IPS-15b (cell line): ENCODE data around the gene TRIM22.
"Not testable (repeated sequence)": the region's sequence is repeated elsewhere in the genome, so short reads cannot be mapped to it uniquely, and the experiment has no call there.

Experiments
- H3K27me3 ChIP-seq: one replicate; pipeline ENCODE4 v1.6.1; 2013; ENCODE audit warnings: low read length; ENCODE audit not compliant: control insufficient read depth, insufficient read depth
- H3K36me3 ChIP-seq: one replicate; pipeline ENCODE4 v1.6.1; 2013; ENCODE audit warnings: low read length; ENCODE audit not compliant: control insufficient read depth, insufficient read depth
- H3K4me1 ChIP-seq: one replicate; pipeline ENCODE4 v1.6.1; 2013; ENCODE audit warnings: mild to moderate bottlenecking, low read length; ENCODE audit not compliant: control insufficient read depth, insufficient read depth
- H3K4me3 ChIP-seq: one replicate; pipeline ENCODE4 v1.5.1; 2013; ENCODE audit warnings: low read depth, low read length
- H3K9ac ChIP-seq: one replicate; pipeline ENCODE4 v1.6.1; 2013; ENCODE audit warnings: low read depth, mild to moderate bottlenecking, low read length
- H3K9me3 ChIP-seq: one replicate; pipeline ENCODE4 v1.6.1; 2013; ENCODE audit warnings: mild to moderate bottlenecking, low read length; ENCODE audit not compliant: control insufficient read depth, insufficient read depth

Gene TRIM22

GRCh38 chr11:5691964-5692361, 2.4 kb downstream of the TRIM22 start:
- no peaks in the 10 kb centered on the region for H3K36me3 ChIP-seq
- H3K4me3 ChIP-seq, result no peak overlapping the region
- no peak overlapping the region for H3K9ac ChIP-seq
- H3K27me3 ChIP-seq, result no peaks in the 10 kb centered on the region
- peaks cover 5% of the 10 kb centered on the region for H3K4me1 ChIP-seq
- no peaks in the 10 kb centered on the region for H3K9me3 ChIP-seq

- Histone ChIP-seq H3K4me1 (peaks cover 5% of the 10 kb centered on the region), H3K4me3 (no peak overlapping the region), H3K9ac (no peak overlapping the region), H3K27me3 (no peaks in the 10 kb centered on the region), H3K9me3 (no peaks in the 10 kb centered on the region), H3K36me3 (no peaks in the 10 kb centered on the region)
Measured at GRCh38 chr11:5694642-5695041, 5.1 kb downstream of the TRIM22 start.

GRCh38 chr11:5695580-5695979, 6.0 kb downstream of the TRIM22 start:
- Histone ChIP-seq H3K36me3 (no peaks in the 10 kb centered on the region), H3K27me3 (no peaks in the 10 kb centered on the region)

GRCh38 chr11:5696210-5696609, 6.6 kb downstream of the TRIM22 start:
- Histone ChIP-seq H3K4me1 (no peaks in the 10 kb centered on the region), H3K36me3 (no peaks in the 10 kb centered on the region), H3K9ac (no peak overlapping the region), H3K27me3 (no peaks in the 10 kb centered on the region), H3K9me3 (no peaks in the 10 kb centered on the region), H3K4me3 (no peak overlapping the region)

More at GRCh38 chr11:5695580-5695979, 6.0 kb downstream of the TRIM22 start:
- Histone ChIP-seq H3K9me3 (no peaks in the 10 kb centered on the region), H3K9ac (no peak overlapping the region), H3K4me1 (no peaks in the 10 kb centered on the region), H3K4me3 (no peak overlapping the region)

GRCh38 chr11:5698281-5698680, 8.7 kb downstream of the TRIM22 start:
- Histone ChIP-seq H3K4me3 (no peak overlapping the region), H3K9ac (no peak overlapping the region), H3K4me1 (no peaks in the 10 kb centered on the region), H3K36me3 (no peaks in the 10 kb centered on the region), H3K9me3 (no peaks in the 10 kb centered on the region), H3K27me3 (no peaks in the 10 kb centered on the region)

GRCh38 chr11:5700421-5701054, 10.9 kb downstream of the TRIM22 start:
- H3K9ac ChIP-seq, result no peak overlapping the region
- H3K9me3 ChIP-seq, result no peaks in the 10 kb centered on the region
- H3K4me3 ChIP-seq, result no peak overlapping the region
- H3K36me3 ChIP-seq, result no peaks in the 10 kb centered on the region
- no peaks in the 10 kb centered on the region for H3K4me1 ChIP-seq
- no peaks in the 10 kb centered on the region for H3K27me3 ChIP-seq

GRCh38 chr11:5701055-5701577, 11.5 kb downstream of the TRIM22 start:
- no peaks in the 10 kb centered on the region for H3K9me3 ChIP-seq
- no peak overlapping the region for H3K9ac ChIP-seq
- H3K36me3 ChIP-seq, result no peaks in the 10 kb centered on the region
- H3K27me3 ChIP-seq, result no peaks in the 10 kb centered on the region
- H3K4me1 ChIP-seq, result no peaks in the 10 kb centered on the region
- H3K4me3 ChIP-seq, result no peak overlapping the region

- Histone ChIP-seq H3K9me3 (no peaks in the 10 kb centered on the region), H3K4me1 (no peaks in the 10 kb centered on the region), H3K36me3 (no peaks in the 10 kb centered on the region), H3K9ac (no peak overlapping the region), H3K27me3 (no peaks in the 10 kb centered on the region), H3K4me3 (no peak overlapping the region)
Measured at GRCh38 chr11:5703741-5704536, 14.3 kb downstream of the TRIM22 start.

GRCh38 chr11:5705688-5706087, 16.1 kb downstream of the TRIM22 start:
- Histone ChIP-seq H3K27me3 (no peaks in the 10 kb centered on the region), H3K36me3 (no peaks in the 10 kb centered on the region), H3K4me3 (no peak overlapping the region), H3K9me3 (no peaks in the 10 kb centered on the region), H3K9ac (no peak overlapping the region), H3K4me1 (no peaks in the 10 kb centered on the region)

GRCh38 chr11:5712507-5712906, 22.9 kb downstream of the TRIM22 start:
- Histone ChIP-seq H3K36me3 (no peaks in the 10 kb centered on the region), H3K9me3 (no peaks in the 10 kb centered on the region), H3K9ac (no peak overlapping the region), H3K4me1 (no peaks in the 10 kb centered on the region), H3K4me3 (no peak overlapping the region), H3K27me3 (no peaks in the 10 kb centered on the region)

- Histone ChIP-seq H3K36me3 (no peaks in the 10 kb centered on the region), H3K9me3 (no peaks in the 10 kb centered on the region), H3K4me1 (no peaks in the 10 kb centered on the region), H3K27me3 (no peaks in the 10 kb centered on the region), H3K4me3 (no peak overlapping the region), H3K9ac (no peak overlapping the region)
Measured at GRCh38 chr11:5713695-5714094, 24.1 kb downstream of the TRIM22 start.

- not testable (repeated sequence) for H3K36me3 ChIP-seq, H3K9me3 ChIP-seq, H3K4me3 ChIP-seq, H3K4me1 ChIP-seq, H3K9ac ChIP-seq, H3K27me3 ChIP-seq
Measured at GRCh38 chr11:5716518-5716917, 26.9 kb downstream of the TRIM22 start.
